Ishikawa (cell line): ENCODE data around the gene IL15RA.
A peak's percentile ranks its signal among the peaks of the same experiment; 100 is the strongest.

Source experiments
- CEBPB ChIP-seq: IDR thresholded peaks from 2 replicates; pipeline ENCODE4 v1.6.1; 2012
- CREB1 ChIP-seq: IDR thresholded peaks from 2 replicates; pipeline ENCODE4 v1.6.1; 2012; ENCODE audit warnings: low read depth
- EGR1 ChIP-seq: IDR thresholded peaks from 2 replicates; pipeline ENCODE4 v1.6.1; 2012
- EP300 ChIP-seq: IDR thresholded peaks from 2 replicates; pipeline ENCODE4 v1.6.1; 2012; ENCODE audit warnings: borderline replicate concordance
- FOXM1 ChIP-seq: IDR thresholded peaks from 2 replicates; pipeline ENCODE4 v1.6.1; 2012; ENCODE audit warnings: low read depth, borderline replicate concordance
- MAX ChIP-seq: IDR thresholded peaks from 2 replicates; pipeline ENCODE4 v1.6.1; 2012
- NFIC ChIP-seq: IDR thresholded peaks from 2 replicates; pipeline ENCODE4 v1.6.1; 2012
- RAD21 ChIP-seq: IDR thresholded peaks from 2 replicates; pipeline ENCODE4 v1.6.1; 2012; ENCODE audit warnings: low read depth
- REST ChIP-seq: IDR thresholded peaks from 2 replicates; pipeline ENCODE4 v1.6.1; 2012; ENCODE audit warnings: low read depth, mild to moderate bottlenecking
- TAF1 ChIP-seq: IDR thresholded peaks from 2 replicates; pipeline ENCODE4 v1.6.1; 2012; ENCODE audit warnings: low read depth, mild to moderate bottlenecking
- TCF12 ChIP-seq: IDR thresholded peaks from 2 replicates; pipeline ENCODE4 v1.6.1; 2012; ENCODE audit warnings: low read depth
- TEAD4 ChIP-seq: IDR thresholded peaks from 2 replicates; pipeline ENCODE4 v1.6.1; 2012
- USF1 ChIP-seq: IDR thresholded peaks from 2 replicates; pipeline ENCODE4 v1.6.1; 2012
- YY1 ChIP-seq: IDR thresholded peaks from 2 replicates; pipeline ENCODE4 v1.6.1; 2012; ENCODE audit warnings: low read depth
- ZBTB7A ChIP-seq: IDR thresholded peaks from 2 replicates; pipeline ENCODE4 v1.6.1; 2012; ENCODE audit warnings: low read depth

Gene IL15RA

GRCh38 chr10:6014241-6014761 is 37.0 kb upstream of the IL15RA start:
- TF ChIP-seq EP300 (no peak), CREB1 (no peak), NFIC (no peak), TAF1 (no peak), EGR1 (no peak), RAD21 (peak; percentile 63)

- TF ChIP-seq EP300 (no peak), NFIC (no peak), TEAD4 (no peak), YY1 (no peak)
These were observed 36.3 kb upstream of the IL15RA start for GRCh38 chr10:6013413-6014192.

GRCh38 chr10:6012121-6012905 is 35.0 kb upstream of the IL15RA start:
- TF ChIP-seq FOXM1 = no peak
- TF ChIP-seq CEBPB = no peak
- no peak for TF ChIP-seq TCF12
- TF ChIP-seq REST = no peak
- no peak for TF ChIP-seq ZBTB7A
- TF ChIP-seq TEAD4 = no peak
- no peak for TF ChIP-seq NFIC
- no peak for TF ChIP-seq RAD21
- no peak for TF ChIP-seq CREB1
- no peak for TF ChIP-seq YY1

GRCh38 chr10:6011558-6011957 is 34.2 kb upstream of the IL15RA start:
- TF ChIP-seq USF1 = no peak
- no peak for TF ChIP-seq NFIC
- TF ChIP-seq EP300 = no peak
- no peak for TF ChIP-seq ZBTB7A
- no peak for TF ChIP-seq FOXM1
- no peak for TF ChIP-seq TEAD4
- no peak for TF ChIP-seq TCF12
- no peak for TF ChIP-seq YY1
- no peak for TF ChIP-seq REST
- TF ChIP-seq CEBPB = no peak
- no peak for TF ChIP-seq EGR1
- no peak for TF ChIP-seq TAF1
- no peak for TF ChIP-seq MAX
- no peak for TF ChIP-seq CREB1
- no peak for TF ChIP-seq RAD21

- TF ChIP-seq TCF12 = no peak
- no peak for TF ChIP-seq TAF1
These were observed 33.2 kb upstream of the IL15RA start for GRCh38 chr10:6010569-6010968.

GRCh38 chr10:6009961-6010360 is 32.6 kb upstream of the IL15RA start:
- no peak for TF ChIP-seq REST
